UCSD-AML1 (cell line): Measurements from ENCODE around the gene SLC25A45.
"Not testable (repeated sequence)": the region's sequence is repeated elsewhere in the genome, so short reads cannot be mapped to it uniquely, and the experiment has no call there.

Source experiments
- DNase-seq: peaks from one replicate; lab custom pipeline; 2025; ENCODE audit not compliant: unreplicated experiment; lab: John Stamatoyannopoulos, UW

The SLC25A45 gene

DNA sequence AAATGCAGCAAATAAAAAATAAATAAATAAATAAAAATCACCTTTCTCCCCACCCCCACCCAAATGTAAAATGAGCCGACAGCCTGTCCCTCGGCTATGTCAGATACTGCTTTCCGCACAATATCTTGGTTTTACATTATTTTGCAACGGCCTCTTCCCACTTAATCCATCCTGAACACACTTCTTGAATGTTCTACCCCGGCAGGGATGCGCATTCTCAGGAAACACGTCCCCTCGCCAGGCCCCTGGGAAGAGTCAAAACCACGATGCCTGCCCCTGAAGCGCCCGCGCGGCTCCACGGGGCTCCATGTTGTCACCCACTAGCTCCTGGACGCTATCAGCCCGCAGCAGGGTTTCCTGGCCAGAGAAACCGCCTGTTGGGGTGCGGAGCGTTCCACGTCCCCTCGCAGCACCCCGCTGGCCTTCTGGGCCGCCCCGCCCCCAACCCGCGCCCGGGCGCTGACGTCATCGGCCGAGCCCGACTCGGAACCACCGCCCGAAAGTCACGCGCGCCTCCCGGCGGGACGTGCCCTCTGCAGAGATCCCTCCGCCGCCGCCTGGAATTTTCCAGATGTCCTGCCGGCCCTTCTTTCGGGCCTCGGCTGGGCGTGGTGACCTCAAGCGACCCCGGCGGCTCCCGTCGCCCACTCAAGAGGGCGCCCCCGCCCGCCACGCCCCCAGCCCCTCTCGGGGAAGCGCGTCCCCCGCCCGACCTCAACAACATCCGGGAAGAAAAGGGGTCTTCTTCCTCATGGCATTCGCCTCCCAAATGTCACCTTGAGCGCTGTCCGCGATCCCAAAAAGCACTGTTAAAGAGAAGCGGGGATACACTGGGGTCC is 39.6 kb upstream of the SLC25A45 start:
- peak; percentile 98 for DNase-seq

DNA sequence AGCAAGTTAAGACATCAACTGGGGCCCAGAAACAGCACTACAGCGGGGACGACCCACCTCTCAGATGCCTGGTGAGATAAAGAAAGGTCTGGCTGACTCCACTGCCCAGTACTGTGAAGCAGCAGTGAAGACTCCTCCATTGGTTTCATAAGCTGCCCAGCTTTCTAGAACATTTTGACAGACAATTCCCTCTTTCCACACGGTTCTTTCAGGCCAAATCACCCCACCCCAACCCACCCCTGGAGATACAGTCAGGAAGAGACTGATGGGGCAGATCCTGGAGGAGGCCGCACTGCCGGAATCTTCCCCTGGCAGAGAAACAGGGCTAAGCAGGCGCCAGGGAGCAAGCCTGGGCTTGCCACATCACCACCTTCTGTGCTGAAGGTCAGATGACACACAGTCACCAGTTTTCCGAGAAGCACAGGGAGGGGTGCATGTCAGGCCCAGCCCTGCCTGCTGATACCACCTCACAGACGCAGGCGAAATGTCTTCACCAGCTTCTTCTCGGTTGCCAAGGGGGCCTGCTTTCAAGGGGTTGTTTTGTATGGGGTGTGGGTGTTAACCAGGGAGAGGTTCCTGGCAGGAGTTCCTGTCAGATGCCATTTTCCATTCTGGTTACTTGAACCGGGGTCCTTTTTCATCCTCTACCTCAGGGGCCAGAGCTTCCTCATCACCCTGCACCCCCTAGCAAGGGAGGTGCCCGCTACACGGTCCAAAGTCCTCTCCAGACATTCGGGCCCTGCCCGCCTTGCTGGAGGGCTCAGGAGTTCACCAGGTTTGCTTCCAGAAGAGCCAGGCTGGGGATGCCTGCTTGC is 38.7 kb upstream of the SLC25A45 start:
- peak; percentile 85 for DNase-seq

DNA sequence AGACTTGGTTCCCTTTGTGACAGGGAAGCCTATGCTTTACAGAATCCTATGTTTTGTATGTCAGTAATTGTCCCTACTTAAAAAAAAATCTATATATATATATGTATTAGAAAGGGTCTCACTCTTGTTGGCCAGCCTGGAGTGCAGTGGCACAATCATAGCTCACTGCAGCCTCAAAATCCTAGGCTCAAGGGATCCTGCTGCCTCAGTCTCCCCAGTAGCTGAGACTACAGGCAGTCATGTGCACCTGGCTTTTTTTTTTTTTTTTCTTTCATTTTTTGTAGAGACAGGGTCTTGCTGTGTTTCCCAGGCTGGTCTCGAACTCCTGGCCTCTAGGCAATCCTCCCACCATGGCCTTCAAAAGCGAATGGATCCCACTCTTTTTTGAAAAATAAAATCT is 38.1 kb upstream of the SLC25A45 start:
- no peak for DNase-seq

DNA sequence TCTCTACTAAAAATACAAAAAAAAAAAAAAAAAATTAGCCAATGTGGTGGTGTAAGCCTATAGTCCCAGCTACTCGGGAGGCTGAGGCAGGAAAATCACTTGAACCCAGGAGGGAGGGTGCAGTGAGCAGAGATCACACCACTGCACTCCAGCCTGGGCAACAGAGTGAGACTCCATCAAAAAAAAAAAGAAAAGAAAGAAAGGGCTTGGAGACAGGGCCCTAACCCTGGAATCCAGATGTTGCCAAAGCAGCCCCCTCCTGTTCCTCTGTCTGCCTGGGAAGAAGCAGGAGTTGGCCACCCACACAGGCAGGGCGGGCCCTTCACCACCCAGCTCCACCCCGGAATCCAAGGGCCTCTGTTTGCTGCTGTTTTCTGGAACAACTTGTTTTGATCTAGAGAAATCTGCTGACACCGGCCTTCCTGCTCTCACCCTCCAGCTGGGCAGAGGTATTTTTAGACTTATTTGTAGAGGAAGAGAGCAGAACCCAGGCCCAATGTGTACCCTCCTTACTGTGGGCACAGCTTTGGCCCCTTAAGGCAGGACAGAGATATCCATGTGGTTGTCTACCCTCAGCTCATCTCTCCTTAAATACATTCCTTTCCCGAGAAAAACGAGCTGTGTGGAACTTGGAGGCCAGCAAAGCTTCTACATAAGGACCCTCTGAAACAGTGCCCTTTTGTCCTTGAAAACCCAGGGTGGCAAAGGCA is 37.5 kb upstream of the SLC25A45 start:
- peak; percentile 88 for DNase-seq

DNA sequence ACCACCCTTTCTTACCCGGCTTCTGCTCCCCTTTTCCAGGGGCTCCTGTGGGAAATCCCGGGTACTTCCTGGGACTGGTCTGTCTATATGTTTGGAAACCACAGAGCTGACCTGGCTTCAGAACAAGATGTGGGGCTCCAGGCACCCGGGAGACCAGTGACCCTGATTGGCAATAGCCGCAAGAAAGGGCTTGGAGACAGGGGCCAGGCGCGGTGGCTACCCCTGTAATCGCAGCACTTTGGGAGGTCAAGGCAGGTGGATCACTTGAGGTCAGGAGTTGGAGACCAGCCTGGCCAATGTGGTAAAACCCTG is 37.0 kb upstream of the SLC25A45 start:
- no peak for DNase-seq

DNA sequence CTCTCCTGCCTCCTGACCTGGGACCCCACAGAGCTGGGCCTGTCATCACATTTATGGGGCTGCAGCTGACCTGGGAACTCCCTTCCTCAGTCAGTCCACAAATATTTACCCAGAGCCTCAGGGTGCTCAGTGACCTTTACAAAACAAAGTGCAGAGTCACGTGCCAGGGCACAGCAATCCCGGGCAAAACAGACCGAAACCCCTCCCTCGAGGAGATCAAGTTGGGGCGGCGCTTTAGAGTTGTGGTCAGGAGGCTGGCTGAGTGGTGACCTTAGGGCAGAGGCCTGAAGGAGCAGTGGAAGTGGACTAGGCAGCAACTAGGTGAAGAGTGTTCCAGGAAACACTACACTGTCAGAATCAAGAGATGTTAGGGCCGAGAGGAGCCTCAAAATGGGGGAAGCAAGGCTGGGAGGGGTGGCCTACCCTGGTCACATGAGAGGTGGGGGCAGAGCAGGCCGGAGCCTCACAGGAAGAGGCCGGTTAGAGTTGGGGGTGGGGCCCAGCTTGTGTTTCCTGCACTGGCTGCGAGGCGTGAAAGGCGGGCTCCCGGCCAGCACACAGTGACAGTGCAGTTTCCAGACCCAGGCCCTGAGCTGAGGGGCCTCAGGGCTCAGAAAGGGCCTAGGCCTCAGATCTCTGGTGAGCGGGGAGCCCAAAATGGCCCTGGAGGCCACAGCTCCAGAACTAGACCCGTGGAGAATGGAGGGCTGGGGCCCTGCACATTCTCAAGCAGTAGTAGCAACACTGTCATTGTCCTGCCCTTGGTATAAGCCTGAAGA is 36.4 kb upstream of the SLC25A45 start:
- DNase-seq, result peak; percentile 97

DNA sequence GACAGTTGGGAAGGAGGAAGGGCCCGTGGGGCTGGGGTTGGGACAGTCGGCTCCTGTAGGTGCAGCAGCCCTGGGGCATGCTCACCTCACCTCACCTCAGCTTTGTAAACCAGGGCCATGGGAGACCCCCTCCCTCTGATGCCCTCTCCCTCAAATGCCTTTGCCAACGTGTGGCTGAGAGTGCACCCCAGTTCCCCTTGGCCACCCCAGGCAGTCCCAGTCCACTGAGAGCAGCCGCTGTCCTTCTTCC is 35.9 kb upstream of the SLC25A45 start:
- DNase-seq, result no peak

DNA sequence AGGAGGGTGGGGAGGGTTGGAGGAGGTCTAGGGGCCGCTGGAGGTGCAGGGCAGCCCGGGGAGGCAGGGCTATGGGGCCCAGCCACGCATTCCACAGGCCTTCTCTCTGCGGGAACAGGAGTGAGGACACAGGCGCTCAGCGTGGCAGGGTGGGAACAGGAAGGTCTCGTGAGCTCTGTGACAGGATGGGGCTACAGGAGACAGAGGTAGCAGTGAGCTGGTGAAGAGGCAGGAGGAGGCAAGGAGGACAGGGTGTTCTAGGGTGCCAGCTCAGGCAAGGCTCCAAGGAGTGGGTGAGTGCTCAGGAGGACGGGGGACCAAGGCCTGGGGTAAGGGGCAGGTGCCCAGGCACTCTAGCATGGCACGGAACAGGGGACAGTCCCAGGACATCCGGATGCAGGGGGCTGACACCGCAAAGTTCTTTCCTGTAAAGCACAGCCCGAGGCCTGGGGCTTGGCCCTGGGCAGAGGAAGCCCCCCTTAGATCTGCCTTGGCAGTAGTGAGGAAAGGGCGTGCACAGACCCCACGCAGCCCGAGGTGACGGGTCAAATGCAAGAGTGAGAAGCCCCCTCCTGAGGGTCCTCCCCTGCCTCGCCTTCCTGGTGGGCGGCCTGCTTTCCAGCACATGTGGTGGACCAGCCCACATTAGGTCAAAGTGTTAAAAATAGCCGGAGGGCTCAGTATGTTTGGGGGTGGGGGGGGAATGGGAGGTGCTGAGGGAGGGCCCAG is 35.4 kb upstream of the SLC25A45 start:
- DNase-seq, result peak; percentile 70

DNA sequence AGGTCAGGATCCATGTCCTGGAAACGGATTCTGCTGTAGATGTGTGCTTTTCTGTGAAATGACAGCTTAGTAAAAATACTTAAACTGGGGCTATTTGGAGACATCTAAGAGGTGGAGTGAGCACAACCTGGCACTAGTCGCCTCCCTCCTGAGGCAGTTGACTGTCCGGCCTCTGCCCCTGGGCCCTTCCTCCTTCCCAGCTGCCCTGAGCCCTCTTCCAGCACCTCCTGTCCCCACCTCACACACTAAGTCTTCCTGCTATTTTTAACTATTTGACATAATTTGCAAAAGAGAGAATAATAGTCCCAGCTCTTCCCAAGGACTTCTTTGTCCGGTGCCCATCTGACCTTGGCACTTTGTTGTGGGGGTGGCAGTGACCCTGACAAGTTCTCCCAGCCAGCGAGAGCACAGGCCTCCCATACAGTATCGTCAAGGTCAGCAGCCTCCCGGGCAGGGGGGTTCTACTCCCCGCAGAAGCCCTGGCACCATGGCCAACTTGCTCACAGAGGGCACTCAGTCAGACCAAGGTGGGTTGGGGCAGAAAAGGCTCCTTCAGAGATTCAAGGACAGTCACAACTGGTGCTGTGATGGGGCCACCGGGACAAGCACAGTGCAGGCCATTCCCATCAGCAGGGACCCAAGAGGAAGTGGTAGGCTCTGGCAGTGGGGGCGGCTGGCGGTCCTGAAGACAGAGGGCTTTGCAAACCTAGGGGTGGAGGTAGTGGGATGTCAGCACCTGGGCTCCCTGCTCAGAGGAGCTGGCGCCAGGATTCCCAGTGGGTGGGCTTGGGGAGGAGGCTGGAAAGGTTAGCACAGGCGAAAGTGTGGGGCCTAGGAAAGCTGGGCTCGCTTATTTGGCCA is 34.6 kb upstream of the SLC25A45 start:
- DNase-seq, result peak; percentile 58

DNA sequence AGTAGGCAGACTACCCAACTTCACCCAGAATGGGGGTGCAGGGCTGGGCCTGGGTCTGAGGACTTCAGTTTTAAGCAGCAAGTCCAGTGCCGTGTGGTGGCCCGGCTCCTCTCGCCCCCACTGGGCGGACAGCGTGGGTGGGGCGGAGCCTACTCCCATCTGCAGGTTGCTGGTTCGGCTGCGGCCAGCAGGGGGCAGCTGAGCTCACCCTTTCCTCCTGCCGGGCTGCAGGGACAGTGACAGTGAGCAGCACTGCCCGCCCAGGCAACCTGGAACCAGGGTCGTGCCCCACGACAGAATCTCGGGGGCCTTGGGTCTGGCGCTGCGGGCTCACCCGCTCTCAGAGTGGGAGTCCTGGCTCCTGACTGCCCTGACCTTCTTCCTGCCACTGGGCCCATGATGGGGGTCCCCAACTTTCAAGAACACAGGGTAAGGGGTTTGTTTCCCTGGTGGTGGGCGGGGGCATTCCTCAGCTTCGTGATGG is 33.9 kb upstream of the SLC25A45 start:
- DNase-seq, result peak; percentile 89

DNA sequence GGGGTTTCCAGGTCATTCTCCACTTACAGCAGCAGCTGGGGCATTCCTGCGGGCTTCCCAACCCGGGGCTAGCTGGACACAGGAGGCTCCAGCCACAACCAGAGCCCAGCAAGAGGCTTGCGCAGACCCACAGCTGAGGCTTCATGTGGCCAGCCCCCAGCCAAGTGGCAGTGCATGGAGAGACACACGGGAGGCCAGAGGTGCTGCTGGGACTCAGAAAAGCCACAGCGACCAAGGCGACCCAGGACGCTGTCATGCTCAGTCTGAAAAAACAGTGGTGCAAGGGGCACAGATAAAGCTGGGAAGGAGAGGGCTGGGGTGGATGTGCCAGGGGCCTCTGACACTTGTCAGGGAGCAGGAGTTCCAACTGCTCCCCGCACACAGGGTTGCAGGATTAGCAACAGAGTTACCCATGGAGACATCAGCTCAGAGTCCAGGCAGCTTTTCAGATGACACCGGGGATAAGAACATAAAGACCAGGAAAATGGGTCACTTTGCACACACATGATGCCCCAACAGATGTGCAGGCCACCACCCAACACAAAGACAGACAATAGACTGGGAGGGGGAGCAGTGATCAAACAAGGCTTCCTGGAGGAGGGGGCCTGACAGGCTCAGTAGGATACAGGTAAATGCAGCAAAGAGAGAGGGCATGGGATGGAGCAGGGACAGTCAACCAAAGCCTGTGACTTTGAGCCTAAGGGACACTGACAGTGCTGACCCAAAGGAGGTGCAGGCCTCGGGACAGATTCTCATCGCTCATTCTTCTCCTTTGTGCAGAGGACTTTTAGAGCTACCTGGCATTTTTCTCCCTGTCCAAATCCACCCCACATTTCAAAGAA is 33.3 kb upstream of the SLC25A45 start:
- no peak for DNase-seq

DNA sequence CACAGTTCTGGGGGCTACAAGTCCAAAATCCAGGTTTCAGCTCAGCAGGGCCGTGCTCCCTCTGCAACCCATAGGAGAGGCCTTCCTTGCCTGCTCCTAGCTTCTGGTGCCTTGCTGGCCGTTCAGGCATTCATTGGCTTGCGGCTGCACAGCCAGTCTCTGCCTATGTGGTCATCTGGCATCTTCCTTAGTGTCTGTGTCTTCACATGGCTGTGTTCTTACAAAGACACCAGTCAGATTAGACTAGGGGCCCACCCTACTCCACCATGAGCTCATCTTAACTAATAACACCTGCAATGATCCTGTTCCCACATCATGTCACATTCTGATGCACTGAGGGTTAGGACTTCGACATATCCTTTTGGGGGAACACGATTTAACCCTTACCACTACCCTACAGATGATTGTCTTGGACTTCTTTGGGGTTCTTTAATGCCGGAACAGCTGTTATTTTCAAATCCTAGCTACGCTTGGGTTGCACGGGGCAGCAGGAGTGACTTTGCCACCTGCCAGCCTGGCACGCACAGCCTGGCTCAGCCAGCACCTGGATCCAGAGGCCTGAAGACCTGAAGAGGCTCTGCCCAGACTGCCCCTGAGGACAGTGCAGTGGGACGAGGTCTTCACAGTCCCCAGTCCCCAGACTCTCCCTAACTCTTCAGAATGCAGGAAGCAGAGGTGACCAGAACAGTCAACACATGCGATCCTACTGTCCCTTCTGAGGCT is 32.5 kb upstream of the SLC25A45 start:
- no peak for DNase-seq

DNA sequence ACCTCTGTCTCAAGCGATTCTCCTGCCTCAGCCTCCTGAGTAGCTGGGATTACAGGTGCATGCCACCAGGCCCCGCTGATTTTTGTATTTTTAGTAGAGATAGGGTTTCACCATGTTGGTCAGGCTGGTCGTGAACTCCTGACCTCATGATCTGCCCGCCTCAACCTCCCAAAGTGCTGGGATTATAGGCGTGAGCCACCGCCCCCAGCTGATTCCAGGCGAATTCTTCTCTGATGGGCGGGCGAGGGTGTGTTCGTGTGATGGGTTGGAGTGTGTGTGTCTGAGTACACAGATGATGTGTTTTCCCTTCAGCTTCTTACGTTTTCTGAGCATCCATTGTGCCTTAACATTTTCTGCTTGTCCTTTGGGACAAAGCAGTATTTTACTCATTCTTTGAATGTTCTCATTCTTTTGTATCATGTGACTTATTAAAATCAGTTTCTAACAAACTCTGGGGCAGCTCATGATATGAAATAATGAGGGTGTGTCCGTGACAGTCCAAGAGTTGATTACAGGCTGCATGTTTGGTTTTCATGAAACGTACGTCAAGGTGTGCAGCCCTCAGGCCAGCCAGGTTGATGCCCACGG is 30.7 kb upstream of the SLC25A45 start:
- not testable (repeated sequence) for DNase-seq

DNA sequence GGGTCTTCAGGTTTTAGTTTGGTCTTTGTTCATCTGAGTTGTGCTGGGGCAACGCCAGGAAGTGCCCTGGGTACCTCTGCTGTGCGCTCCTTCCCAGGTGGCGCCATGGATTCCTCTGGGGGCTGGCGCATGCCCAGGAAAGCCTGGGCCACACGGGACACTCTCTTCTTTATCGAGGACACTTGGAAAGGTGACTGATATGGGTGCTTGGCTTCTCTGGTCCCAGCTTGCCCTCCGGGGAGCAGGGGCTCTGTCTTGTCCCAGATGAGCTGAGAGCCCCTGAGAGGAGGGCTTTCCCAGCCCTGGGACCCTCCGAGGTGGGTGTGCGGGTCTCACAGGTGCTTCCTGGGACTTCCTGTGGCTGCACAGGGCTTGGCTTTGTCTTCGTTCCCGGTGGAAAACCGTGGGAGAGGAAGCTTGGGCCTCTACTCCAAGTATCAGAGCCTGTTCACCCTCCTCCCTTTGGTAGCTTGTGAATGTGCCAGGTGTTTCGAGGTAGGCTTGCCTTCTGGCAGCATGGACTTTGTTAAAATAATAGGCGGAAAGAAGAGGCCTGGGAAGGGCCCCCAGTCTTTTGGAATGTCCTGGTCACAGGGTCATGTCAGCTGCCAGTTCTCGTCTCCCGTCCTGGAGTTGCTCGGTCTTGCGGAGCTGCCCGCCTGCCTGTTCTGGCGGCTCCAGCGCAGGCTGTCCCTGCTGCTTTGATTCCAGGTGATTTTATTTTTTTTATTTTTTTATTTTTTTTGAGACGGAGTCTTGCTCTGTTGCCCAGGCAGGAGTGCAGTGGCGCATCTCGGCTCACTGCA is 30.0 kb upstream of the SLC25A45 start:
- no peak for DNase-seq

DNA sequence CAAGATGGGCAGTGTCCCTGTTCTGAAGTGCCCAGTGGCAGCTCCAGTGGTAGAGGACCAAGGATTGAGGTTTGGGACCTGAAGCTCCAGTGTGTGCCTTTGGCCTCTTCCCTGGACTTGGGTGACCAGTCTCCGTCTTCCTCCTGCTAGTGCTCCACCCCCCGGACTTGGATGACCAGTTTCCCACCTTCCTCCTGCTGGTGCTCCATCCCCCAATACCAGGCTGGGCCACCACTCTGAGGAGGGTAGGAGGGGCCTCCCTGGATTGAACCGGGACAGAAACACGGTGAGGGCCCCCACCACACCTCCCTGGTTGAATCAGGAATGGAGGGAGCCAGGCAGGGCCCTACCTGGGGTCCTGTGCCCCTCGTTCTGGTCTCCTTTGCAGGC is 29.2 kb upstream of the SLC25A45 start:
- no peak for DNase-seq

DNA sequence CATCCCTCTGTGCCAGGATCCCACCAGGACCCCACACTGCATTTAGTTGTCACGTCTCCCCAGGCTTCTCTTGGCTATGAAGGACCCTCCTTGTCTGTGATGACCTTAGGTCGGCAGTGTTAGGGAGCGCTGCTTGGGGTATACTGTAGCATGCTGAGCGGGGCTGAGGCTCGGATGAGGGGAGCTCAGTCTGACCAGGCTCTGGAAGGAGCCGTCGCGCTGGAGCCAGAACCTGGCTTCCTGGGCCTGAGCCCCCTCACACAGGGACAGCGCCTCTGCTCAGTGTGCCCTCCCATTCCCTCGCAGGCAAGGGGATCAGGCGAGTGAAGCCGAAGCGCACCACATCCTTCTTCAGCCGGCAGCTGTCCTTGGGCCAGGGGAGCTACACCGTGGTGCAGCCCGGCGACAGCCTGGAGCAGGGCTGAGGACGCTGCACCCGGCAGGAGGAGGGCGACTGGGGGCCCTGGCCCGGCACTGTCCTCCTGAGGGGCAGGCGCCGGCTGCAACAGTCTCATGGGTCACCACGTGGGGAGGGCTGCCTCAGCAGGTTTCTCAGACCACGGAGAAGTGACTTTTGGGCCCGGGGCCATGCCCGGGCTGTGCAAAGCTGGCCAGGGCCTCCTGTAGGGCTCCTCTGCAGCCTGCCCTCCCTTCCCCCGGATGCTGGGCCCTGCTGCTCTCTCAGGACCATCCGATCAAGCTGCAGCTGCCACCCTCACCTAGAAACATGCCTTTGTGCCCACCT is 28.7 kb upstream of the SLC25A45 start:
- DNase-seq, result no peak
